Measurements from ENCODE around the gene SCO1.

Gene SCO1

DNA sequence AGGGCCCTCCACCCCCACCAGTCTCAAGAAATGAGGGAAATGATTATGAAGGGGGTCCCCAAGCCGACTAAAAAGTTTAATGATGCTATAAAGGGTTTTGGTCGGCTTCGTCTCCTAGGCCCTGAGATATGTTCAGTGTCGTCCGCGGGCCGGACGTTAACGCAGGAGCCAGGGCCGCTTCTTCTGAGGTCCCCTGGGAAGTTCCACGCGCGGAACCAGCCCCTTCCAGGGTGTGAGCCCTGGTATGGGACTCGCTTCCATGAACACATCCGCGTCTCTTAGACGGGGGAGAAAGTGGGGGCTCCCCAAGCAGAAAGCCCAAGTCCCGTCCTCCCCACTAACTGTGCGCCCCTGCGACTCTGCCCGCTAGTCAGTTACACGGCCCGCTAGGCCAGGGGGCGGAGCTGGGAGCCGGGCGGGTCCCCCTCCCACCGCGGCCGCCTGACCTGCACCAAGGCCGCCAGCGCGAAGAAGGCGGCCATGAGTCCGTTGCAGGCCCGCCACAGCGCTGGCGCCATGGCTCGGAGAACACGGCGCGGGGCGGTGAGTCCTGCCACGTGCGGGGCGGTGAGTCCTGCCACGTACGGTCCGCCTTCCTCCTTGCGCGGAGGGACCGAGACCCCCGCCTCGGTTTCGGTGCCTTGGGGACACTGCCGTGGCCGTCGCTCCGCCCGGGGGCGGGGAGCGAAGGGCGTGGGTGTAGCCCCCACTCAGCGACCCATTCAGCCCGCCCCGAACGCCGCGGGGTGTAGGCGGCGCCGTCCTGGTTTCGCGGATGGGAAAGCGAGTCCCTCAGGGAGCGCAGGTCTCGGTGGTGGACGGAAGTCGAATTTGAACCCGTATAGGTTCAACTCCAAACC lies 32.2 kb upstream of the SCO1 start, which contains the start of gene TMEM220:
TMEM220 (minus strand) TSS at position 690 of the 860 bp plus-strand sequence; CDS start at position 518, 172 bp downstream.
- Histone ChIP-seq H3K36me3 (ENCODE audit: insufficient read depth, low read length) (peaks cover 9% of the 10 kb centered on the region; the same call in 1 of the 2 replicates), H3K9ac (ENCODE audit: insufficient read length) (peak within 1 kb of the TSS; percentile 77), H3K27ac (peak within 1 kb of the TSS; percentile 99), H3K4me3 (peak within 1 kb of the TSS; percentile 86), H3K9me3 (ENCODE audit: low read depth, low read length) (no peaks in the 10 kb centered on the region)
- TF ChIP-seq EZH2 (IDR thresholded peaks at IDR 0.05) (no peak), POLR2AphosphoS5 (IDR thresholded peaks at IDR 0.05; ENCODE audit: borderline replicate concordance, low read depth, low read length) (peak; percentile 15; the same call in 1 of the 2 replicates), FOXP2 (optimal IDR thresholded peaks at IDR 0.05; ENCODE audit: control extremely low read depth, extremely low read length, insufficient read depth) (no peak)
- no peak for DNase-seq (ENCODE audit: low read depth, low spot score)

DNA sequence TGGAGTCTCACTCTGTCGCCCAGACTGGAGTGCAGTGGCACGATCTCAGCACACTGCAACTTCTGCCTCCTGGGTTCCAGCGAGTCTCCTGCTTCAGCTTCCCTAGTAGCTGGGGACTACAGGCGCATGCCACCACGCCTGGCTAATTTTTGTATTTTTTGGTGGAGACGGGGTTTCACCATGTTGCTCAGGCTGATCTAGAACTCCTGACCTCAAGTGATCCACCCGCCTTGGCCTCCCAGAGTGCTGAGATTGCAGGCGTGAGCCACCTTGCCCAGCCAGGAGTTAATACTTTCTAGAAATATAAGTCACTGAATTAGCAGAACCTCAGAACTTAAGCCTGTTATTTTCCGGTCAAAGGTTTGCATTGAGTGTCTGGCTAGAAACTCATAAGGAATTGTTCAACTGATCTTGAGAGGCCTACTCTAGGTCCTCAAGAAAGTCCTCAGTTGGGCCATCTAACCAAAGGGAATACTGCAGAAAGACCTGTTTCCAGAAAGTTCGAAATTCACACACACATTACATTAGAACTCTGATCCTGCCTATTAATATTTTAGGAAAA lies 31.1 kb upstream of the SCO1 start:
- peak overlapping the region; percentile 86 for H3K4me3 ChIP-seq
- TF ChIP-seq FOXP2 (optimal IDR thresholded peaks at IDR 0.05; ENCODE audit: control extremely low read depth, extremely low read length, insufficient read depth) (no peak), POLR2AphosphoS5 (IDR thresholded peaks at IDR 0.05; ENCODE audit: borderline replicate concordance, low read depth, low read length) (no peak), EZH2 (IDR thresholded peaks at IDR 0.05) (no peak)
- H3K9me3 ChIP-seq (ENCODE audit: low read depth, low read length): no peaks in the 10 kb centered on the region
- H3K27ac ChIP-seq: peak overlapping the region; percentile 99; the same call in 1 of the 2 replicates
- H3K36me3 ChIP-seq (ENCODE audit: insufficient read depth, low read length): peaks cover 9% of the 10 kb centered on the region; the same call in 1 of the 2 replicates
- H3K9ac ChIP-seq (ENCODE audit: insufficient read length): no peak overlapping the region
- DNase-seq (ENCODE audit: low read depth, low spot score): no peak

DNA sequence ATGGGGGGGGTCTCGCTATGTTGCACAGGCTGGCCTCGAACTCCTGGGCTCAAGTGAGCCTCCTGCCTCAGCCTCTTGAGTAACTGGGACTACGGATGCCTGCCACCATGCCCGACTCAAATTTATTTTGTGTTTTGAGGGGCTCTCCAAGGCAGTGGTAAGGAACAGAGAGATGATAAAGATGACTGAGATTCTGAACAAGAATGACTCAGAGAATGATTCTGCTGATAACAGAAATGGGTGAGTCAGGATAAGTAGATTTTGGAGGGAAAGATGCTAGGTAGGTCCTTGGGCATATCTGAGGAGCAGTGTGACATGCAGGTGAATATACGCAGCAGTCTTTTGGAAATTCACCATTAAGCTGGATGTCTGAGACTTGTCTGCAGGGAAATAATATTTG lies 29.9 kb upstream of the SCO1 start:
- no peak overlapping the region for H3K27ac ChIP-seq
- DNase-seq (ENCODE audit: low read depth, low spot score): no peak
- TF ChIP-seq POLR2AphosphoS5 (IDR thresholded peaks at IDR 0.05; ENCODE audit: borderline replicate concordance, low read depth, low read length) (no peak), EZH2 (IDR thresholded peaks at IDR 0.05) (no peak), FOXP2 (optimal IDR thresholded peaks at IDR 0.05; ENCODE audit: control extremely low read depth, extremely low read length, insufficient read depth) (no peak)
- no peak overlapping the region for H3K9ac ChIP-seq (ENCODE audit: insufficient read length)
- no peak overlapping the region for H3K4me3 ChIP-seq
- H3K9me3 ChIP-seq (ENCODE audit: low read depth, low read length): no peaks in the 10 kb centered on the region
- H3K36me3 ChIP-seq (ENCODE audit: insufficient read depth, low read length): peaks cover 9% of the 10 kb centered on the region; the same call in 1 of the 2 replicates

DNA sequence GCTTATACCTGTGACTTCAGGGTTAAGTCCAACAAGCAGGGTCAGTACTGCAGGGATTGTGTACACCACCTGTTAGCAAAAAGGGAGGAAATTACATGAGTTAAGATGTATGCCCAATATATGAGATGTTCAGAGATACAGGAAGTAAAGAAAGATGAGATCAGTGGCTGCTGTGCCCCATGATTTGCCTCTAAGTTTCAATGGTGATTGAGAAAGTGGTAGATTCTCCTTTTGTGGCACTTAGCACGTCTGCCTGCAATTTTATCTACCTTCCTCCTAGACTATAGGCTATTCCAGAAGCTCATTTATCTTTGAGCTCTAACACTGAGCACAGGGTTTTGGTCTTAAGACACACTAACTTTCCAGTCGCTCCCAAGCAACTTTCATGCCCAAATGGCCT lies 28.9 kb upstream of the SCO1 start:
- no peak for DNase-seq (ENCODE audit: low read depth, low spot score)
- no peak overlapping the region for H3K4me3 ChIP-seq
- peaks cover 9% of the 10 kb centered on the region; the same call in 1 of the 2 replicates for H3K36me3 ChIP-seq (ENCODE audit: insufficient read depth, low read length)
- no peaks in the 10 kb centered on the region for H3K9me3 ChIP-seq (ENCODE audit: low read depth, low read length)
- no peak overlapping the region for H3K9ac ChIP-seq (ENCODE audit: insufficient read length)
- TF ChIP-seq FOXP2 (optimal IDR thresholded peaks at IDR 0.05; ENCODE audit: control extremely low read depth, extremely low read length, insufficient read depth) (no peak), EZH2 (IDR thresholded peaks at IDR 0.05) (no peak), POLR2AphosphoS5 (IDR thresholded peaks at IDR 0.05; ENCODE audit: borderline replicate concordance, low read depth, low read length) (no peak)
- no peak overlapping the region for H3K27ac ChIP-seq

DNA sequence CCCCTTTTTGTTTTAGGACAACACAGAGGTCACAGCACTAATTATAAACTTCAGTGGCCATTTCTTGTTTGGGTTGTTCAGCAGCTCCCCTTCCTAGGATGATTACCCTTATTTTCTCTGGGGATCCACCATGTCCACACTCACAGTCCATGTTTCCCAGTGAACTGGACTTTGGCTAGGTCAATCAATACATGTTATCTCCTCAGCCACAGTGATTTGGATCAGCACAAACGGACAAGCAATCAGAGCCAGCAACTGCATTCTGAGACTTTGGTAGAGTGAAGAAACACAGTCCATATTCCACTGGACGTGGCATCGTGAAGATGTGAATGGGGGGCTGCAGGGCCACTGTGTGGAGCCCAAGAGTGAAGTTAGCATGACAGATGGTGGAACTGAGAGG lies 27.9 kb upstream of the SCO1 start:
- H3K9ac ChIP-seq (ENCODE audit: insufficient read length): no peak overlapping the region
- H3K9me3 ChIP-seq (ENCODE audit: low read depth, low read length): no peaks in the 10 kb centered on the region
- H3K4me3 ChIP-seq: no peak overlapping the region
- H3K27ac ChIP-seq: no peak overlapping the region
- peaks cover 12% of the 10 kb centered on the region; the same call in 1 of the 2 replicates for H3K36me3 ChIP-seq (ENCODE audit: insufficient read depth, low read length)
- TF ChIP-seq POLR2AphosphoS5 (IDR thresholded peaks at IDR 0.05; ENCODE audit: borderline replicate concordance, low read depth, low read length) (no peak), EZH2 (IDR thresholded peaks at IDR 0.05) (no peak), FOXP2 (optimal IDR thresholded peaks at IDR 0.05; ENCODE audit: control extremely low read depth, extremely low read length, insufficient read depth) (no peak)
- no peak for DNase-seq (ENCODE audit: low read depth, low spot score)

DNA sequence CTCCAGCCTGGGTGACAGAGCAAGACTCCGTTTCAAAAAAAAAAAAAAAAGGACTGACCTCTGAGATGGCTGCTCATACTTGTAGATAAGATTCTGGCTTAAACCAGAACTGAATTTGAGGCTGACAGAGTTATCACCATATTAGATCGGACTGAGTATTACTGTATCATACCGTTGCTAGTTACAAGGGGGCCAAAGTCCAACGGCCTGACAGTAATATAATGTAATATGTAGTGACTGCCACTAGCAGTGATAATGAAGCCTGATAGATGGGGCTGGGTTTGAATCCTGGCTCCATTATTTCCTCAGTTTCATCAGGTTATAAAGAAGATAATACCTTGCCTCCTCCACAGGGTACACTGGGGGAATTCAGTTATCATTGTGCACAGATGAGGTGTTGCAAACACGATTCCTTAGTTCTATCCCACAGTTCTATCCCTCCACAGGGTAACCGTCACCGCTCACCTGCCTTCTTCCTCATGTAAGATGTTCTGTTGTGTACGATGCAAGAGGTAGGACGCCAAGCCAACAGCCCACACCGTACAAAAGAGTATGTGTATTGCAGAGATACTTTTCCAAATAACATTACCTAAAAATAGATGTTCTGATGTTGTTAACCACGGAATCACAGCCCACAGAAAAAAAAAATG lies 27.3 kb upstream of the SCO1 start:
- no peak overlapping the region for H3K9ac ChIP-seq (ENCODE audit: insufficient read length)
- no peak for TF ChIP-seq EZH2 (IDR thresholded peaks at IDR 0.05)
- no peak for TF ChIP-seq POLR2AphosphoS5 (IDR thresholded peaks at IDR 0.05; ENCODE audit: borderline replicate concordance, low read depth, low read length)
- TF ChIP-seq FOXP2 (optimal IDR thresholded peaks at IDR 0.05; ENCODE audit: control extremely low read depth, extremely low read length, insufficient read depth): no peak
- H3K4me3 ChIP-seq: no peak overlapping the region
- peaks cover 13% of the 10 kb centered on the region; the same call in 1 of the 2 replicates for H3K36me3 ChIP-seq (ENCODE audit: insufficient read depth, low read length)
- no peak overlapping the region for H3K27ac ChIP-seq
- no peaks in the 10 kb centered on the region for H3K9me3 ChIP-seq (ENCODE audit: low read depth, low read length)
- no peak for DNase-seq (ENCODE audit: low read depth, low spot score)

DNA sequence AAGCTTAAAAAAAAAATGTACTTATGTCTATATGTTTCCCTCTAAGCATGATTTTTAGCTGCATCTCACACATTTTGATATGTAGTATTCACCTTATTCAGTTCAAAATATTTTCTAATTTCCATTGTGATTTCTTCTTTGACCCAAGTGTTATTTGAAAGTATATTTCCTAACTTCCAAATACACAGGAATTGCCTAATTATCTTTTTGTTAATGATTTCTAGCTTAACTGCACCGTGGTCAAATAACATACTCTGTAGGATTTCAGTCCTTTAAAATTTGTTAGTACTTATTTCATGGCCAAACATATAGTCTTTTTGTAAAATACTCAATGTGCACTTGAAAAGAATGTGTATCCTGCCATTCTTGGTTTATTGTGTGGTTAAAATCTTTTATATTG lies 21.2 kb upstream of the SCO1 start:
- Histone ChIP-seq H3K27ac (no peak overlapping the region), H3K9me3 (ENCODE audit: low read depth, low read length) (no peaks in the 10 kb centered on the region), H3K9ac (ENCODE audit: insufficient read length) (no peak overlapping the region), H3K36me3 (ENCODE audit: insufficient read depth, low read length) (peaks cover 7% of the 10 kb centered on the region; the same call in 1 of the 2 replicates), H3K4me3 (no peak overlapping the region)
- TF ChIP-seq EZH2 (IDR thresholded peaks at IDR 0.05) (no peak), FOXP2 (optimal IDR thresholded peaks at IDR 0.05; ENCODE audit: control extremely low read depth, extremely low read length, insufficient read depth) (no peak)
- DNase-seq (ENCODE audit: low read depth, low spot score): no peak

DNA sequence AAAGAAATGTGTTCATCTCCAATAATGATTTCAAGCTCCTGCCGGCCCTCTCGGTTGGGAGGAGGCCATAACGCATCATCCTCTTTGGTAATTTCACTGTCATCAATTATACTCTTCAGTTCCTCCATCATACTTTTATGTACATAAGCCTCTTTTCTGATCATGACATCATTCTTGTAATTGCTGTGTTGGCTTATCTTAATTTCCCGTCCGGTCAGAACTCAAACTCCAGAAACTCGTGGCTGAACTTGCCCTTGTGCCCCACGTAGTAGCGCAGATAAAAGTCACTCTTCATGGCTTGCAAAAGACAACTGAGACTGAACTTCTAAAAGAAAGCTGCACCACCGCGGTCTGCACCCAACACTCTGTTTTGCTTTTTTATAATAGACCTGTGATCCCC lies 18.9 kb upstream of the SCO1 start:
- DNase-seq (ENCODE audit: low read depth, low spot score): no peak
- Histone ChIP-seq H3K4me3 (no peak overlapping the region), H3K27ac (no peak overlapping the region)

More for the DNA sequence above, 18.9 kb upstream of the SCO1 start:
- H3K9me3 ChIP-seq (ENCODE audit: low read depth, low read length): no peaks in the 10 kb centered on the region
- H3K36me3 ChIP-seq (ENCODE audit: insufficient read depth, low read length): peaks cover 22% of the 10 kb centered on the region
- no peak overlapping the region for H3K9ac ChIP-seq (ENCODE audit: insufficient read length)
- no peak for TF ChIP-seq FOXP2 (optimal IDR thresholded peaks at IDR 0.05; ENCODE audit: control extremely low read depth, extremely low read length, insufficient read depth)
- TF ChIP-seq POLR2AphosphoS5 (IDR thresholded peaks at IDR 0.05; ENCODE audit: borderline replicate concordance, low read depth, low read length): no peak
- TF ChIP-seq EZH2 (IDR thresholded peaks at IDR 0.05): no peak
